MM.1S (cell line): ENCODE measurements around the gene PTPRD.

Source experiments
- EZH2 ChIP-seq: fragments of 300-600 bp; sonication (generic); optimal IDR thresholded peaks from 2 replicates; pipeline ENCODE3; 2017; ENCODE audit warnings: low read depth, mild to moderate bottlenecking, antibody characterized with exemption, low read length, mixed read lengths
- EZH2phosphoT487 ChIP-seq: fragments of 300-600 bp; sonication (generic); IDR thresholded peaks from 2 replicates; pipeline ENCODE4 v1.6.1; 2018; ENCODE audit warnings: antibody characterized with exemption, low read length
- TF ChIP-seq, protein P1 (sequence below): fragments of 300-600 bp; sonication (generic); IDR thresholded peaks from 2 replicates; pipeline ENCODE4 v1.5.1; 2016; ENCODE audit warnings: antibody characterized with exemption, low read length, mixed read lengths

DNA sequence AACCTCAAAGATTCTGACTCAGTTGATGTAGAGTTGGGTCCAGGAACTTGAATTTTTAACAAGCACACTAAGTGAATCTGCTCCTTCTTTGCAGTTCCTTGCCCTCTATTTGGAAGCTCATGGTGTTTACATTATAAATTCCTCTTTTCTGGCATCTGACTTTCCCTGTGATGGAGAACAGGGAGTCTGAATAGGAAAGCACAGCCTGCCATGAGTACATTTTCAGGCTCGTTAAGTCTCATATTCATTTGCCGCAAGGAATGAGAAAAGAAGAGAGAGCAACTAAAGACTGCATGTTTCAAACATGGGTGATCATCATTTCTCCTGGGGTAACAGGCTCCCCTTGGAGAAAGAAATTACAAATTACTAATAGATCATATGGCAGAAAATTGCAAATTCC lies 2345.2 kb downstream of the PTPRD start:
- TF ChIP-seq, protein P1, sequence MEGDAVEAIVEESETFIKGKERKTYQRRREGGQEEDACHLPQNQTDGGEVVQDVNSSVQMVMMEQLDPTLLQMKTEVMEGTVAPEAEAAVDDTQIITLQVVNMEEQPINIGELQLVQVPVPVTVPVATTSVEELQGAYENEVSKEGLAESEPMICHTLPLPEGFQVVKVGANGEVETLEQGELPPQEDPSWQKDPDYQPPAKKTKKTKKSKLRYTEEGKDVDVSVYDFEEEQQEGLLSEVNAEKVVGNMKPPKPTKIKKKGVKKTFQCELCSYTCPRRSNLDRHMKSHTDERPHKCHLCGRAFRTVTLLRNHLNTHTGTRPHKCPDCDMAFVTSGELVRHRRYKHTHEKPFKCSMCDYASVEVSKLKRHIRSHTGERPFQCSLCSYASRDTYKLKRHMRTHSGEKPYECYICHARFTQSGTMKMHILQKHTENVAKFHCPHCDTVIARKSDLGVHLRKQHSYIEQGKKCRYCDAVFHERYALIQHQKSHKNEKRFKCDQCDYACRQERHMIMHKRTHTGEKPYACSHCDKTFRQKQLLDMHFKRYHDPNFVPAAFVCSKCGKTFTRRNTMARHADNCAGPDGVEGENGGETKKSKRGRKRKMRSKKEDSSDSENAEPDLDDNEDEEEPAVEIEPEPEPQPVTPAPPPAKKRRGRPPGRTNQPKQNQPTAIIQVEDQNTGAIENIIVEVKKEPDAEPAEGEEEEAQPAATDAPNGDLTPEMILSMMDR, result no peak
- TF ChIP-seq EZH2phosphoT487, result no peak
- no peak for TF ChIP-seq EZH2
